K562 (cell line): ENCODE results near the gene IL31RA.

Experiments
- PATZ1 ChIP-seq: fragments of 250-450 bp; sonication (Bioruptor Pico); IDR thresholded peaks from 2 replicates; pipeline ENCODE4 v1.5.0; 2020; ENCODE audit warnings: mild to moderate bottlenecking, borderline replicate concordance
- ZFP36 ChIP-seq: fragments of 150-350 bp; IDR thresholded peaks from 2 replicates; pipeline ENCODE4 v1.6.1; 2018; ENCODE audit warnings: low read length, low read depth; ENCODE audit not compliant: partially characterized antibody
- TF ChIP-seq, protein P1 (sequence below), 2 experiments: IDR thresholded peaks; 2 replicates each; pipeline ENCODE4 v1.6.1; 2011; ENCODE audit warnings: borderline replicate concordance in 1 of 2, control low read depth in 1 of 2, low read depth in 1 of 2, low read length in 1 of 2, mild to moderate bottlenecking in 1 of 2, mixed read lengths in 1 of 2, moderate library complexity in 1 of 2; ENCODE audit not compliant: insufficient read depth in 1 of 2, insufficient read length in 1 of 2, poor library complexity in 1 of 2, severe bottlenecking in 1 of 2; ENCODE audit errors: extremely low read depth in 1 of 2

- TF ChIP-seq, protein P1, sequence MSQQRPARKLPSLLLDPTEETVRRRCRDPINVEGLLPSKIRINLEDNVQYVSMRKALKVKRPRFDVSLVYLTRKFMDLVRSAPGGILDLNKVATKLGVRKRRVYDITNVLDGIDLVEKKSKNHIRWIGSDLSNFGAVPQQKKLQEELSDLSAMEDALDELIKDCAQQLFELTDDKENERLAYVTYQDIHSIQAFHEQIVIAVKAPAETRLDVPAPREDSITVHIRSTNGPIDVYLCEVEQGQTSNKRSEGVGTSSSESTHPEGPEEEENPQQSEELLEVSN (IDR thresholded peaks at IDR 0.05; ENCODE audit: borderline replicate concordance in 1 of 2, extremely low read depth in 1 of 2, insufficient read depth in 1 of 2, insufficient read length in 1 of 2, low read depth in 1 of 2, low read length in 1 of 2, poor library complexity in 1 of 2, severe bottlenecking in 1 of 2), result no peak
- TF ChIP-seq PATZ1 (no peak), ZFP36 (no peak)
Measured at GRCh38 chr5:55858104-55858503, 6.9 kb downstream of the IL31RA start.
